ENCODE measurements around the gene HS1BP3. TPM values are rescaled to one million over a fixed set of nuclear protein-coding genes. Genes with fewer than 3 reads are reported as not detected.

HS1BP3 gene
- total RNA-seq, 1 experiment from 2014 or later, result 17.1 TPM

- Histone ChIP-seq H3K27me3 (ENCODE audit: insufficient read depth, low read length) (no peaks in the 10 kb centered on the region), H3K79me2 (ENCODE audit: insufficient read depth, low read length) (no peaks in the 10 kb centered on the region), H3K9me3 (ENCODE audit: control insufficient read depth in 1 of 2, insufficient read depth in 1 of 2, low read depth in 1 of 2, low read length in 2 of 2) (no peaks in the 10 kb centered on the region; a peak in 2 of 4 replicates), H2AFZ (ENCODE audit: low read depth, low read length, poor library complexity, severe bottlenecking) (no peak overlapping the region), H3K36me3 (ENCODE audit: control insufficient read depth in 1 of 2, insufficient read depth in 2 of 2, low read length in 2 of 2) (no peaks in the 10 kb centered on the region), H3K9me2 (ENCODE audit: insufficient read depth) (no peaks in the 10 kb centered on the region), H3K4me1 (ENCODE audit: control insufficient read depth in 1 of 2, insufficient read depth in 2 of 2, low read length in 2 of 2) (peaks cover 12 to 22% of the 10 kb centered on the region in 2 experiments; a peak in 3 of 4 replicates), H4K20me1 (ENCODE audit: insufficient read depth) (no peaks in the 10 kb centered on the region), H3K27ac (ENCODE audit: low read depth, low read length) (no peak overlapping the region), H3K4me3 (replicated peaks in 1 of 2; ENCODE audit: low read depth in 1 of 2, low read length in 2 of 2) (no peak overlapping the region), H3K4me2 (ENCODE audit: low read length) (no peak overlapping the region), H3K9ac (ENCODE audit: low read length) (no peak overlapping the region)
- BruUV-seq (replicated peaks), result no TSS peak
- ChIA-PET CTCF (no interaction called here), RAD21 (ENCODE audit: low non-redundant PET in 1 of 2, low total read pairs in 2 of 2, uncharacterized antibody in 2 of 2, unreplicated experiment in 2 of 2) (interaction anchor here in 1 of 2 experiments (0.5 kb wide), 1 partner anchor 387 kb away, joined by 3 read pairs; the partner anchor contains the start of gene SDC1), POLR2A (interaction anchor here (4.7 kb wide), 1 partner anchor 165 kb away, joined by 34 read pairs; the partner anchor contains the start of gene RHOB)
- DNase-seq (ENCODE audit: low read depth, low spot score), result no peak
- ATAC-seq, result no peak
- TF ChIP-seq ZNF274 (IDR thresholded peaks at IDR 0.05; ENCODE audit: low read depth, low read length) (no peak), ELF1 (IDR thresholded peaks at IDR 0.05; ENCODE audit: borderline replicate concordance, low read depth) (no peak), ATF3 (IDR thresholded peaks at IDR 0.05) (no peak), CEBPB (IDR thresholded peaks at IDR 0.05; ENCODE audit: low read depth) (no peak), ZFX (IDR thresholded peaks at IDR 0.05) (no peak), CBX3 (IDR thresholded peaks at IDR 0.05; ENCODE audit: low read depth) (no peak), RAD21 (IDR thresholded peaks at IDR 0.05; ENCODE audit: low read depth) (no peak), EZH2 (IDR thresholded peaks at IDR 0.05) (no peak), JUND (IDR thresholded peaks at IDR 0.05) (no peak), REST (IDR thresholded peaks at IDR 0.05; ENCODE audit: low read depth) (no peak), SIN3A (IDR thresholded peaks at IDR 0.05; ENCODE audit: low read depth) (no peak), TCF7L2 (IDR thresholded peaks at IDR 0.05; ENCODE audit: borderline replicate concordance, extremely low read depth, insufficient read depth, insufficient read length) (no peak), CTCF (IDR thresholded peaks at IDR 0.05 in 2 of 3, conservative IDR thresholded peaks at IDR 0.05 in 1 of 3; ENCODE audit: borderline replicate concordance in 1 of 3, insufficient read depth in 1 of 3, low read depth in 2 of 3, low read length in 2 of 3) (no peak), POLR2A (IDR thresholded peaks at IDR 0.05; ENCODE audit: borderline replicate concordance, extremely low read depth, insufficient read depth, insufficient read length) (no peak), FOSL1 (IDR thresholded peaks at IDR 0.05; ENCODE audit: low read depth) (no peak), SP1 (IDR thresholded peaks at IDR 0.05; ENCODE audit: low read depth) (no peak), ZBTB33 (IDR thresholded peaks at IDR 0.05; ENCODE audit: extremely low read depth, insufficient replicate concordance, low read length) (no peak), EZH2phosphoT487 (IDR thresholded peaks at IDR 0.05; ENCODE audit: borderline replicate concordance) (no peak), POLR2AphosphoS5 (IDR thresholded peaks at IDR 0.05; ENCODE audit: low read depth, low read length) (no peak), MAX (IDR thresholded peaks at IDR 0.05) (no peak)
- intact Hi-C loops (cut with micrococcal nuclease), result no loop called here
Measured at GRCh38 chr2:20611844-20612356, 39.0 kb downstream of the HS1BP3 start.

Data from HCT116 (cell line).